Lung (tissue), 12 donors: ENCODE results near the gene HCLS1. TPM values are rescaled to one million over a fixed set of nuclear protein-coding genes. Genes with fewer than 3 reads are reported as not detected.

Experiments
- ATAC-seq: fragments of 200-7000 bp; cut with Tn5 transposase; one replicate; pipeline ENCODE4 v1.9.1; 2020; ENCODE audit warnings: moderate number of reproducible peaks; ENCODE audit not compliant: insufficient read depth, low FRiP score
- DNase-seq, 3 donors: peaks; one replicate each; pipeline ENCODE4 v3.0.0-alpha.2; 2013 to 2017
- H3K27ac ChIP-seq, 2 donors: one replicate each; pipeline ENCODE4 v1.5.1; 2013; ENCODE audit warnings: mild to moderate bottlenecking in 2 of 2, moderate library complexity in 2 of 2, control low read depth in 1 of 2, inconsistent platforms in 1 of 2, low read depth in 1 of 2, low read length in 1 of 2
- H3K27me3 ChIP-seq, 3 donors: one replicate each; pipeline ENCODE4 v1.5.1; 2013; ENCODE audit warnings: low read length in 2 of 3; ENCODE audit not compliant: control insufficient read depth in 3 of 3, insufficient read depth in 3 of 3
- H3K36me3 ChIP-seq, 4 donors: one replicate each; pipeline ENCODE4 v1.5.1; 2013; ENCODE audit warnings: low read length in 4 of 4, mild to moderate bottlenecking in 1 of 4, moderate library complexity in 1 of 4; ENCODE audit not compliant: control insufficient read depth in 4 of 4, insufficient read depth in 4 of 4
- H3K4me1 ChIP-seq, 5 donors: one replicate each; pipeline ENCODE4 v1.5.1; 2013; ENCODE audit warnings: low read length in 5 of 5, mild to moderate bottlenecking in 2 of 5, moderate library complexity in 1 of 5; ENCODE audit not compliant: control insufficient read depth in 5 of 5, insufficient read depth in 5 of 5
- H3K4me3 ChIP-seq: one replicate; pipeline ENCODE4 v1.5.1; 2013; ENCODE audit warnings: mild to moderate bottlenecking, control low read depth, moderate library complexity
- H3K9ac ChIP-seq, 2 donors: one replicate each; pipeline ENCODE4 v1.5.1; 2013; ENCODE audit warnings: low read length in 2 of 2, control low read depth in 1 of 2; ENCODE audit not compliant: insufficient read depth in 1 of 2
- H3K9me3 ChIP-seq, 4 donors: one replicate each; pipeline ENCODE4 v1.5.1; 2013; ENCODE audit warnings: low read length in 3 of 4, mild to moderate bottlenecking in 1 of 4, moderate library complexity in 1 of 4; ENCODE audit not compliant: control insufficient read depth in 4 of 4, insufficient read depth in 3 of 4
- WGBS, 2 donors: extraction: QIAGEN DNeasy Blood & Tissue Kit; methylation state at CpG; one replicate each; pipeline ENCODE4 v1.1.7; 2013; 5-methylcytosine and 5-hydroxymethylcytosine counted together
- polyA plus RNA-seq, 2 donors: library from polyadenylated mRNA; stranded (reverse); fragments of 200-250 nt; gene quantifications; one replicate each; pipeline ENCODE4 v1.2.1, GENCODE V29; 2013
- total RNA-seq, 2 donors: library from RNA; depleted of rRNA in 1 of 2; stranded (reverse); fragments of >200 nt in 1 of 2; gene quantifications; one replicate each; pipeline ENCODE4 v1.2.1, GENCODE V29; 2014 to 2021
- TF ChIP-seq, protein P1 (sequence below): IDR thresholded peaks from 2 replicates; pipeline ENCODE4 v1.5.1; 2012; ENCODE audit warnings: mild to moderate bottlenecking; ENCODE audit errors: control extremely low read depth, extremely low read depth
- donor health status: control.
- donor health status: control.
- donor health status: Bipolar disorder and iron deficiency.
- donor health status: healthy.
- donor health status: DM: yes; HTN: yes; CAD: no.

Gene HCLS1
- total and polyA plus RNA-seq, 4 donors: 23.9 to 240 (median 69.3) TPM

DNA sequence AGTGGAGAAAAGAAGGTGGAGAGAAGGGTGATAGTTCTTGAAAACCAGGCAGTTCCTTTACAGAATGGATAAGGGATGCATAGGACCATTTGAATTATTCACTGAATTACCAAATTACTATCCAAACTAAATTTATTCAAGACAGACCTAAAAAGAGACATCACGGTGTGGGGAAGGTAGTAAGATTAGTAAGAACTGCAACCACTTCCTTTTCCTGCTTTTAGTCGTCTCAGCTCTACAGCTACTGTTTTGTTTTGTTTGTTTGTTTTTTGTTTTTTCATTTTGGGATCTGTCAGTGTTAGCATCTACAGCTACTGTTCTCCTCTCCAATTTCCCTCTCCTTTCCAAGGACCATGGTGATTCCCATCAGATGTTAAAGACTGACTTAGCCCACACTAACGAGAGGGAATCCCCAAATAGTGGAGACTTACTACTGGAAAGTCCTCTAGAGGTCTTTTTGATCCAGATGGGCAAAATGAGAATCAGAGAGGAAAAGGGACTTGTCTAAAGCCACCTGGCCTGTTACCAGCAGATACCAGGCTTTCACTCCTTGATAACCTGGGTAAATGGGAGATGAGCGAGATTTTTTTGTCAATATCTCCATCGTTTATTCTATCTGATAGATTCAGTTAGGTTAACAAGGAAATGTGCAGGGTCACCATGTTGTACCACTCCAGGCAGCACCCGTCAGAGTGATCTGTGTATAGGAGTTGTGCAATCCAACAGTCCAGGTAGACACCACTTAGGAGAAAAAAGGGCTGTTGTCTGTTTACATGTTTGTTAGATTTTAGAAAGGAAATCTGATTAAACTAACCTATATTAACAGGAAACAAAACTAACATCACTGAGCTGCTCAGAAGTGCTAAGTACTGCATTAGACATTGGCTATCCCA lies 6.0 kb downstream of the HCLS1 start:
- Histone ChIP-seq H3K27ac (no peak overlapping the region), H3K27me3 (no peaks in the 10 kb centered on the region)

DNA sequence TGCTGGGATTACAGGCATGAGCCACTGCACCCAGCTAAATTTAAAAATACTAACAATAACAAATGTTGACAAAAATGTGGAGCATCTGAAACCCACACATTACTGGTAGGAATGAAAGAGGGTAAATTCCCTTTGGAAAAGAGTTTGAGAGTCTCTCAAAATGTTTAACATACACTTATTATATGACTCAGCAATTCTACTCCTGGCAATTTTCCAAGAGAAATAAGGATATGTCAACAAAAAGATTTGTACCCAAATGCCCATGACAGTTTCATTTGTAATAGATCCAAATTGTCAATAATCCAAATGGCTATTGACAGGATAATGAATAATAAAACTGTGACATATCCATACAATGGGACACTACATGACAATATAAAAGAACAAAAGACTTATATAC lies 9.0 kb downstream of the HCLS1 start:
- DNase-seq (peak in 2 of 3 donors; percentile 10 to 18), ATAC-seq (no peak)
- H3K36me3 ChIP-seq: no peaks in the 10 kb centered on the region
- no peak overlapping the region for H3K4me3 ChIP-seq
- TF ChIP-seq, protein P1, sequence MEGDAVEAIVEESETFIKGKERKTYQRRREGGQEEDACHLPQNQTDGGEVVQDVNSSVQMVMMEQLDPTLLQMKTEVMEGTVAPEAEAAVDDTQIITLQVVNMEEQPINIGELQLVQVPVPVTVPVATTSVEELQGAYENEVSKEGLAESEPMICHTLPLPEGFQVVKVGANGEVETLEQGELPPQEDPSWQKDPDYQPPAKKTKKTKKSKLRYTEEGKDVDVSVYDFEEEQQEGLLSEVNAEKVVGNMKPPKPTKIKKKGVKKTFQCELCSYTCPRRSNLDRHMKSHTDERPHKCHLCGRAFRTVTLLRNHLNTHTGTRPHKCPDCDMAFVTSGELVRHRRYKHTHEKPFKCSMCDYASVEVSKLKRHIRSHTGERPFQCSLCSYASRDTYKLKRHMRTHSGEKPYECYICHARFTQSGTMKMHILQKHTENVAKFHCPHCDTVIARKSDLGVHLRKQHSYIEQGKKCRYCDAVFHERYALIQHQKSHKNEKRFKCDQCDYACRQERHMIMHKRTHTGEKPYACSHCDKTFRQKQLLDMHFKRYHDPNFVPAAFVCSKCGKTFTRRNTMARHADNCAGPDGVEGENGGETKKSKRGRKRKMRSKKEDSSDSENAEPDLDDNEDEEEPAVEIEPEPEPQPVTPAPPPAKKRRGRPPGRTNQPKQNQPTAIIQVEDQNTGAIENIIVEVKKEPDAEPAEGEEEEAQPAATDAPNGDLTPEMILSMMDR: no peak
- no peaks in the 10 kb centered on the region for H3K27me3 ChIP-seq
- peaks cover 0 to 9% (median 0%) of the 10 kb centered on the region in 5 donors for H3K4me1 ChIP-seq
- peaks cover 0 to 2% (median 0%) of the 10 kb centered on the region in 4 donors for H3K9me3 ChIP-seq
- H3K9ac ChIP-seq: no peak overlapping the region
- H3K27ac ChIP-seq: no peak overlapping the region

More for the DNA sequence above, 6.0 kb downstream of the HCLS1 start:
- TF ChIP-seq, protein P1: no peak
- no peak overlapping the region for H3K9ac ChIP-seq
- H3K9me3 ChIP-seq: peaks cover 0 to 2% (median under 1%) of the 10 kb centered on the region in 4 donors
- no peak for ATAC-seq
- H3K36me3 ChIP-seq: peaks cover 0 to 4% (median 0%) of the 10 kb centered on the region in 4 donors
- H3K4me1 ChIP-seq: peaks cover 0 to 4% (median 0%) of the 10 kb centered on the region in 5 donors
- H3K4me3 ChIP-seq: no peak overlapping the region
- no peak for DNase-seq
- WGBS, 2 donors: 61 to 72% methylated on average over 6 of the region's 6 CpGs

DNA sequence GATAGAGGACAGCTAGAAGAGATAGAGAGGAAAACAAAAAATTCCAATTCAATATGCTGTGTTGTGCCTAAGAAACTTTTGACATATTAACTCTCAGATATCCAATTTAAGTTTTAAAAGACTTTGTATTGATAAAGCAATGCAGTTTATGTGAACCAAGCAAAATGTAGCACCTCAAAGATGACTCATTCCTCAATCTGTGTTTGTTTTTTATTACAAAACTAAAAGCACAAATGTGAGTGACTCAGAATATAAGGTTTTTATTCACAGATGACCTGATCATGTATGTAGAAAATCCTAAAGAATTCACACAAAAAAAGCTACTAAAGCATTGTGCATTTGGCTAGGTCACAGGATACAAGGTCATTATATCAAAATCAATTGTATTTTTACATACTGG lies 11.1 kb downstream of the HCLS1 start:
- Histone ChIP-seq H3K27me3 (no peaks in the 10 kb centered on the region), H3K9ac (no peak overlapping the region), H3K4me1 (peaks cover 0 to 9% (median 0%) of the 10 kb centered on the region in 5 donors), H3K4me3 (no peak overlapping the region), H3K36me3 (peaks cover 0 to 4% (median 0%) of the 10 kb centered on the region in 4 donors), H3K9me3 (peaks cover 0 to 2% (median 0%) of the 10 kb centered on the region in 4 donors), H3K27ac (peak overlapping the region in 1 of 2 donors; percentile 74)
- ATAC-seq: no peak
- TF ChIP-seq, protein P1: no peak
- DNase-seq: no peak
